H1 (cell line): ENCODE results near the gene DHH. TPM values are rescaled to one million over a fixed set of nuclear protein-coding genes. Genes with fewer than 3 reads are reported as not detected.

ENCODE experiments used
- SP4 ChIP-seq: IDR thresholded peaks from 2 replicates; pipeline ENCODE4 v1.6.1; 2012; ENCODE audit warnings: low read length, inconsistent platforms
- USF2 ChIP-seq: IDR thresholded peaks from 2 replicates; pipeline ENCODE4 v1.6.1; 2011; ENCODE audit warnings: low read length, improper control_type of control experiment
- polyA plus RNA-seq, 7 experiments: library from polyadenylated mRNA; depleted of rRNA in 3 of 7; stranded (reverse) in 5 of 7; unstranded in 2 of 7; fragments of >200 nt in 5 of 7; fragments of 200-250 nt in 2 of 7; gene quantifications; 1 replicate in 5 of 7; 2 replicates in 1 of 7; 4 replicates in 1 of 7; pipeline versions ENCODE4 v1.2.1 to v1.2.3, GENCODE V29; 2011 to 2013; ENCODE audit warnings: missing spikeins in 2 of 7, mixed read lengths in 2 of 7
- total RNA-seq: library from RNA; stranded (reverse); fragmentation: NEBNext Ultra II Directional; extraction: Animal tissue kit (Norgen Biotek cat#: 25700); gene quantifications from 2 replicates; pipeline ENCODE4 v1.2.1, GENCODE V29; 2021

The DHH gene
- total and polyA plus RNA-seq, 2 of the 8 experiments (the other 6 are each of a cell fraction or from before 2014, with no cell fraction given): 0.03 to 0.11 TPM

- TF ChIP-seq USF2 (peak; percentile 86), SP4 (peak; percentile 79; the same call in 1 of the 2 replicates)
Observed at GRCh38 chr12:49069507-49070346, 24.9 kb downstream of the DHH start, which contains the start of gene RHEBL1 (continued).
